ENCODE results near the gene LRMDA.
"Not testable (repeated sequence)": the region's sequence is repeated elsewhere in the genome, so short reads cannot be mapped to it uniquely, and the experiment has no call there.

LRMDA gene

DNA sequence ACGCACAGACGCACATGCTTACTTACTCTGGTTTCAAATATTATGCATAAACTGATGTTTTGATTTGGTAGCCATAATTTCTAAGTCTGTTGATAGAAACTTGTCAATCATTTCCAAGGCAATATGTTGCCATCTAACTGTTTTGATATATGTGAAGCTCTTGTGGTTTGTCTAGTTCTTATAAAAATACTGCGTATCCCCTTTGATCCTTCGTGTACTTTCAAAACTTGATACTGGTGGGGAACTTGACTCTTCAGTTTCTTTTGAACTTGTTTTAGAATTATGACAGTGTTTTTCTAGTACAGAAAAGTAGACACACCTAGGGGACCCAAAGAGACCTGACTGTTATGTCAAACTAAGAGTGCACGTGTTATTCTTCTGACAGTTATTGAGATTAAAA is 708.0 kb downstream of the LRMDA start:
- Histone ChIP-seq H3K4me2 (no peak overlapping the region), H3K4me1 (ENCODE audit: low read depth, poor library complexity, severe bottlenecking) (no peaks in the 10 kb centered on the region), H3K4me3 (IDR thresholded peaks at IDR 0.05; ENCODE audit: insufficient read depth, low read depth, low read length) (no peak overlapping the region), H2AFZ (ENCODE audit: low read depth) (no peak overlapping the region), H3K79me2 (ENCODE audit: insufficient read depth, low read depth) (no peaks in the 10 kb centered on the region), H3K27ac (no peak overlapping the region), H3K9ac (no peak overlapping the region), H4K20me1 (ENCODE audit: insufficient read depth) (no peaks in the 10 kb centered on the region), H3K27me3 (ENCODE audit: insufficient read depth, low read depth) (no peaks in the 10 kb centered on the region), H3K36me3 (ENCODE audit: insufficient read depth) (no peaks in the 10 kb centered on the region)
- TF ChIP-seq, protein P1, sequence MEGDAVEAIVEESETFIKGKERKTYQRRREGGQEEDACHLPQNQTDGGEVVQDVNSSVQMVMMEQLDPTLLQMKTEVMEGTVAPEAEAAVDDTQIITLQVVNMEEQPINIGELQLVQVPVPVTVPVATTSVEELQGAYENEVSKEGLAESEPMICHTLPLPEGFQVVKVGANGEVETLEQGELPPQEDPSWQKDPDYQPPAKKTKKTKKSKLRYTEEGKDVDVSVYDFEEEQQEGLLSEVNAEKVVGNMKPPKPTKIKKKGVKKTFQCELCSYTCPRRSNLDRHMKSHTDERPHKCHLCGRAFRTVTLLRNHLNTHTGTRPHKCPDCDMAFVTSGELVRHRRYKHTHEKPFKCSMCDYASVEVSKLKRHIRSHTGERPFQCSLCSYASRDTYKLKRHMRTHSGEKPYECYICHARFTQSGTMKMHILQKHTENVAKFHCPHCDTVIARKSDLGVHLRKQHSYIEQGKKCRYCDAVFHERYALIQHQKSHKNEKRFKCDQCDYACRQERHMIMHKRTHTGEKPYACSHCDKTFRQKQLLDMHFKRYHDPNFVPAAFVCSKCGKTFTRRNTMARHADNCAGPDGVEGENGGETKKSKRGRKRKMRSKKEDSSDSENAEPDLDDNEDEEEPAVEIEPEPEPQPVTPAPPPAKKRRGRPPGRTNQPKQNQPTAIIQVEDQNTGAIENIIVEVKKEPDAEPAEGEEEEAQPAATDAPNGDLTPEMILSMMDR (conservative IDR thresholded peaks at IDR 0.05; ENCODE audit: low read depth, low read length), result no peak

DNA sequence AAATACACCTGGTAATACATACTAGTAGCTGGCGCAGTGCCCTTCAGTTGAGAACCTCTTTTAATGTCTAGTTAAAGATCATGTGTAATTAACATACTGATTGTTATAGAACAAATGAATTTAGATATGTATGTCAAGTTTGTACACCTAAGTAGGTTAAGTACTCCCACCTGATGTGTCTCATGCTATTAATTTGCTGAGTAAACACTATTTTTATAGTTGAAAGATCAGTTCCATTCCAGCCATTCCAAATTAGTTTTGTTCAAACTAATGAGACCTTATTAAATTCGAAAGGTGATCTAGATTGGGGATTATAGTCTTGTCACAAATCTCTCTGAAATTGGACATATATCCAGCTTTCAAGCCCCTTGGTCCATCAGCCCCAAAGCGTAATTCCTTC is 710.0 kb downstream of the LRMDA start:
- no peak overlapping the region for H3K27ac ChIP-seq
- no peaks in the 10 kb centered on the region for H3K27me3 ChIP-seq (ENCODE audit: insufficient read depth, low read depth)
- no peaks in the 10 kb centered on the region for H4K20me1 ChIP-seq (ENCODE audit: insufficient read depth)
- no peak overlapping the region for H3K4me3 ChIP-seq (IDR thresholded peaks at IDR 0.05; ENCODE audit: insufficient read depth, low read depth, low read length)
- H2AFZ ChIP-seq (ENCODE audit: low read depth), result no peak overlapping the region
- H3K79me2 ChIP-seq (ENCODE audit: insufficient read depth, low read depth), result no peaks in the 10 kb centered on the region
- no peak overlapping the region for H3K4me2 ChIP-seq
- H3K4me1 ChIP-seq (ENCODE audit: low read depth, poor library complexity, severe bottlenecking), result no peaks in the 10 kb centered on the region
- H3K36me3 ChIP-seq (ENCODE audit: insufficient read depth), result no peaks in the 10 kb centered on the region
- H3K9ac ChIP-seq, result no peak overlapping the region
- TF ChIP-seq, protein P1 (conservative IDR thresholded peaks at IDR 0.05; ENCODE audit: low read depth, low read length), result no peak

DNA sequence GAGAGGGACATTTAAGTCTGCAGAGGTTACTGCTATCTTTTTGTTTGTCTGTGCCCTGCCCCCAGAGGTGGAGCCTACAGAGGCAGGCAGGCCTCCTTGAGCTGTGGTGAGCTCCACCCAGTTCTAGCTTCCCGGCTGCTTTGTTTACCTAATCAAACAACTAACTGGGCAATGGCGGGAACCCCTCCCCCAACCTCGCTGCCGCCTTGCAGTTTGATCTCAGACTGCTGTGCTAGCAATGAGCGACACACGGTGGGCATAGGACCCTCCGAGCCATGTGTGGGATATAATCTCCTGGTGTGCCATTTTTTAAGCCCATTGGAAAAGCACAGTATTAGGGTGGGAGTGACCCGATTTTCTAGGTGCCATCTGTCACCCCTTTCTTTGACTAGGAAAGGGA is 716.8 kb downstream of the LRMDA start:
- H3K79me2 ChIP-seq (ENCODE audit: insufficient read depth, low read depth); H3K27ac ChIP-seq; H3K9ac ChIP-seq; H2AFZ ChIP-seq (ENCODE audit: low read depth); H4K20me1 ChIP-seq (ENCODE audit: insufficient read depth); H3K4me1 ChIP-seq (ENCODE audit: low read depth, poor library complexity, severe bottlenecking); H3K4me3 ChIP-seq (IDR thresholded peaks at IDR 0.05; ENCODE audit: insufficient read depth, low read depth, low read length); H3K36me3 ChIP-seq (ENCODE audit: insufficient read depth); H3K4me2 ChIP-seq; H3K27me3 ChIP-seq (ENCODE audit: insufficient read depth, low read depth): not testable (repeated sequence)

DNA sequence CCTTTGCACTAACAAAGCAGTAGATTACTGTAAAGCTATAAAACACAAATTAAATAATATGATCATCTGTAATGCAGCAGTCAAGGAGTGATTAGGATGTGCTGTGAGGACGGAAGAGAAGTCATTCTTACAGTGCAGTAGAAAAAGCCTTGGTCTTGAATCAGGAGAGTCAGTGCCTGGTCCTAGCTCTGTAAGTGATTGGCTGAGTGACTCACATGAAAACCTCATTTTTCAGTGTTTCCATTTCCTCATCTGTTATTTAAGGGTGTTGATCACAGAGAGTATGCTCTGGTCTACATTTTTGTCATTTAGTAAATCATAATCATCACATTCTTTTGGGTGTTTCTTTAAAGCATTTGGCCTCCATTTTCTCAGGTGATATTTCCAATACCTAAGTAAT is 717.8 kb downstream of the LRMDA start:
- Histone ChIP-seq H3K9ac (no peak overlapping the region), H3K4me2 (no peak overlapping the region), H3K4me1 (ENCODE audit: low read depth, poor library complexity, severe bottlenecking) (no peaks in the 10 kb centered on the region), H3K27me3 (ENCODE audit: insufficient read depth, low read depth) (no peaks in the 10 kb centered on the region), H4K20me1 (ENCODE audit: insufficient read depth) (no peaks in the 10 kb centered on the region), H3K4me3 (IDR thresholded peaks at IDR 0.05; ENCODE audit: insufficient read depth, low read depth, low read length) (no peak overlapping the region), H3K79me2 (ENCODE audit: insufficient read depth, low read depth) (no peaks in the 10 kb centered on the region), H2AFZ (ENCODE audit: low read depth) (no peak overlapping the region), H3K36me3 (ENCODE audit: insufficient read depth) (no peaks in the 10 kb centered on the region), H3K27ac (no peak overlapping the region)
- TF ChIP-seq, protein P1 (conservative IDR thresholded peaks at IDR 0.05; ENCODE audit: low read depth, low read length), result no peak

DNA sequence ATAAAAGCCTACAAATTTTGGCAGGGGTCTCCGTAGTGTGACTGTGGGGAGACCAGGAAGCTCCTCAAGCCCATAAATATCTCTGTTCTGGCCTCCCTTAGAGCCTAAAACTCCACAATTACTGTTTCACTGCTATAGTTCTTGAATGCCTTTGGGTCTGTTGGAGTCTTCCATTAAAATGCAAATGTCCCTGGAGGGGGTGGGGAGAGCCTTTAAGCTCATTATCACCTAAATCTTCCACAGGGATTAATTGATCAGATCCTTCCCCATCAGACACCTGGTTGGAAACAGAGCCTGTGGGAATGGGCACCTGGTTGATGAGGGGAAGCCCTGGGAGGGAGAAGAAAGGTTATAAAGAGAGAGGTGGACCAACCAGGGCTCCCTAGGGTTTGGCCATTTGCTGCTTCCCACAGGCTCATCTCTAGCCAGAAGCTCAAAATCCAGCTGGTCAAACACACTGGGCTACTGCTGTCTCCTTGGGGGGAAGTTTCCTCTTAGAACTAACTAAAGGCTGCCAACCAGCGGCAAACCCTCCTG is 718.2 kb downstream of the LRMDA start:
- H3K4me3 ChIP-seq (IDR thresholded peaks at IDR 0.05; ENCODE audit: insufficient read depth, low read depth, low read length), result no peak overlapping the region

More for the DNA sequence above, 718.2 kb downstream of the LRMDA start:
- H3K27me3 ChIP-seq (ENCODE audit: insufficient read depth, low read depth), result no peaks in the 10 kb centered on the region
- no peak overlapping the region for H3K9ac ChIP-seq
- H3K79me2 ChIP-seq (ENCODE audit: insufficient read depth, low read depth), result no peaks in the 10 kb centered on the region
- TF ChIP-seq, protein P1 (conservative IDR thresholded peaks at IDR 0.05; ENCODE audit: low read depth, low read length), result no peak
- no peak overlapping the region for H3K4me2 ChIP-seq
- no peak overlapping the region for H3K27ac ChIP-seq
- no peak overlapping the region for H2AFZ ChIP-seq (ENCODE audit: low read depth)
- H3K36me3 ChIP-seq (ENCODE audit: insufficient read depth), result no peaks in the 10 kb centered on the region
- no peaks in the 10 kb centered on the region for H3K4me1 ChIP-seq (ENCODE audit: low read depth, poor library complexity, severe bottlenecking)
- H4K20me1 ChIP-seq (ENCODE audit: insufficient read depth), result no peaks in the 10 kb centered on the region
